Activated CD4-positive, alpha-beta T cell treated with anti-CD3 and anti-CD28 coated beads for 4 hours (primary cell): ENCODE results near the gene IRS2.

ENCODE experiments used
- DNase-seq, 2 donors: peaks; one replicate each; pipeline ENCODE4 v3.0.0-alpha.2; 2020

Gene IRS2

GRCh38 chr13:109728791-109729731 lies 57.3 kb downstream of the IRS2 start:
- no peak for DNase-seq

GRCh38 chr13:109728061-109728460 lies 58.3 kb downstream of the IRS2 start:
- no peak for DNase-seq

- no peak for DNase-seq
Measured at GRCh38 chr13:109727251-109727650, 59.1 kb downstream of the IRS2 start.

DNA sequence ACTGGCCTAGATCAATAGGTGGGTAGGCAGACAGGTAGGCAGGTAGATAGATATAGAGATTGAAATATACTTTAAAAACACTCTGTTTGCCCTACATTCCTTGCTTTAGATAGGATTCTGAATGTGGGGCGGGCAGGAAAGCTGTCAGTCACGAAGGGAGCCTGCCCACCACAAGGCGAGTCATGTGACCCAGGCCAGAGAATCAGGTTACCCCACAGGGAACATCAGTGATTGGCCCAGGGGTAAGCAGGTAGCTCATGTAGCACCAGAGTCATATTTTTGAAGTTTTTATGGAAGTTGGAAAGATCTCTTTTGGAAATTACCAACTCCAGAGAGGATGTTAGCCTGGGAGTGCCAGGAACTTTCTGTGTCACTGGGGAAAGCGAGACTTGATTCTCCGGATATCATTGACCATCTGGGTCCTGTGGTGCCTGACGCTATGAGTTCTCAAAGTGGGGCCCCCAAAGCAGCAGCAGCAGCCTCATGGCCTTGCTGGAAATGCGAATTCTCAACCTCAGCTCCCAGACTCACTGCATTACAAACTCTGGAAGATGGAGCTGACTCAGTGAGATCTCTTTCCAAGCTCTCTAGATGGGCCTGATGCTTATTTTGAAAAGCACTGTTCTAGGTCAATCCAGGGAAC lies 60.3 kb downstream of the IRS2 start:
- DNase-seq: no peak

DNA sequence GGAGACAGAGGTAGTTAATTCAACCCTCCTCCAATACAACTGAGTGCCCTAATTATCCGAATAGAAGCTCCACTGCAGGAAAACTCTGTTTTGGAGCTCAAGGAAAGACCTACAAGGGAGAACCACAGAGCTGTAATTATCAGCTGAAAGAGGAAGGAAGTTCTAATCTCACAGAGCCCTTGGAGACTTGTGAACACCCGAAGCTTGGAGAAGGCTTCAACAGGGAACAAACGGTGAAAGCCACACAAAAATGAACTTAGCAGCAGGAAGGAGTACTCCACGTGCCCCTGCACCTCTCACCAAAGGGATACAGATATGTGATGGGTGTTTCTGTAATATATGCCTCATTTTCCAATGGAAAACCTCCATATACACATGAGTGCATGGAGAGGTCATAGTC lies 61.1 kb downstream of the IRS2 start:
- DNase-seq: no peak

- DNase-seq: no peak
Measured at GRCh38 chr13:109724603-109725002, 61.8 kb downstream of the IRS2 start.

- no peak for DNase-seq
Measured at GRCh38 chr13:109723046-109723445, 63.3 kb downstream of the IRS2 start.

DNA sequence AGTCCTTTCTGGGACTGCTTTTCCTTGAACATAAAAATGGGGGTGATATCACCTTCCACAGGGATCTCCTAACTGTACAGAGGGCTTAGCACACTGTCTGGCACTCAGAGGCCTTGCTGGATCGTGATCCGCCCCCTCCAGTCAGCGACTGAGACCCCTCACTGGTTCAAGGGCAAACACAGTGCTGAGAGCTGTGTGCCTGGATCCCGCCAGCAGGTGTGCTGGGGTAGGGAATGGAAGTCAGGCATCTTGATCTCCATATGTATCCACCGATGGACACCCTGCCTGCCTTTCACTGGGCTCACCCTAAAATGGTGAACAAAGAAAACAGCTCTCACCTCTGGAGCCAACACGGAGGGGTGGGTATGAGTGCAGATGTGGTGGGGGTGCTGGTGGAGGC lies 64.3 kb downstream of the IRS2 start:
- DNase-seq: no peak

- no peak for DNase-seq
Measured at GRCh38 chr13:109720758-109721184, 65.6 kb downstream of the IRS2 start.

- no peak for DNase-seq
Measured at GRCh38 chr13:109719962-109720646, 66.3 kb downstream of the IRS2 start.

DNA sequence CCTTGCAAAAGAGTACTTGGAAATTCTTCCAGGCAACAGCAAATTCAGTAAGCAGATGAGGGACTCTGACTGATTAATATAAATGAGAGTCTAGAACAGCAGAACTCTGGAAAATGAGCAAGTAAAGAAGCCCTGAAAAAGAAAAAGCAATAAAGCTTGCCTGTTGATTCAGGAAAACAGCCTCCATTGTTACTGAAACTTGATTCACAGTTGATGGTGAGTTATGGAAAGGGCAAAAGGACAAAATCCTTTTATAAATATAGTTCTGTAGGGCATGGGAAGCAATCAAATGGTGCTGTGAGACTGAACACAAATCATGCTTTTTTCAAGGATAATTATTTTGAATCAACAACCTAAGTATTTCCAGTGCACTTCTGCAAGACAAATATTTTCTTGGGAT lies 67.7 kb downstream of the IRS2 start:
- no peak for DNase-seq

- DNase-seq: no peak
Measured at GRCh38 chr13:109717686-109718085, 68.7 kb downstream of the IRS2 start.

DNA sequence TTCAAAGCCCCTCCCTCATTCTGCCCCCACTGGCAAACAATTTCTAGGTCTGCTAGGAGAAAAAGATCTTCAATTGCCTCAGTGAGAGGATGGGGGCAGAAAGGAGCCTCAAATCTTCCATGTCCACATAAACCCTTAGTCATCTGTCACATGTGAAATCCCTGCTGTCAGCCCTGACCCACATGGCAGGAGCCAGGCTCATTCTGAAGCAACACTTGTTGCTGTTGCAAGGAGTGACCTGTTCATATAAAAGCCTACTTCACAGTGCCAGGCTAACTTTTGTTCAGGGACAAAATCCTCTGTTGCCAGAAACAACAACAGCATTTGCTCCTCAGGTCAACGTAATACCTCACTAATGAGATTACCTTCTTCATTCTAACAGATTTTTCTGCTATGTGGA lies 70.5 kb downstream of the IRS2 start:
- no peak for DNase-seq

DNA sequence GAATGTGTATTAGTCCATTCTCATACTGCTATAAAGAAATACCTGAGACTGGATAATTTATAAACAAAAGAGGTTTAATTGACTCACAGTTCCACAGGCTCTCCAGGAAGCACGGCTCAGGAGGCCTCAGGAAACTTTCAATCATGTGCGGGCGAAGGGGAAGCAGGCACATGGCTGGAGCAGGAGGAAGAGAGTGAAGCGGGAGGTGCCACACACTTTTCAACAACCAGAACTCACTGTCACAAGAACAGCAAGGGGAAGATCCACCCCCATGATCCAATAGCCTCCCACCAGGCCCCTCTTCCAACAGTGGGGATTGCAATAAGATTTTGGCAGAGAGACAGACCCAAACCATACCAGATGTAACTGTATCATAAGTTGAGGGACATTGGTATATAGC lies 72.7 kb downstream of the IRS2 start:
- no peak for DNase-seq

DNA sequence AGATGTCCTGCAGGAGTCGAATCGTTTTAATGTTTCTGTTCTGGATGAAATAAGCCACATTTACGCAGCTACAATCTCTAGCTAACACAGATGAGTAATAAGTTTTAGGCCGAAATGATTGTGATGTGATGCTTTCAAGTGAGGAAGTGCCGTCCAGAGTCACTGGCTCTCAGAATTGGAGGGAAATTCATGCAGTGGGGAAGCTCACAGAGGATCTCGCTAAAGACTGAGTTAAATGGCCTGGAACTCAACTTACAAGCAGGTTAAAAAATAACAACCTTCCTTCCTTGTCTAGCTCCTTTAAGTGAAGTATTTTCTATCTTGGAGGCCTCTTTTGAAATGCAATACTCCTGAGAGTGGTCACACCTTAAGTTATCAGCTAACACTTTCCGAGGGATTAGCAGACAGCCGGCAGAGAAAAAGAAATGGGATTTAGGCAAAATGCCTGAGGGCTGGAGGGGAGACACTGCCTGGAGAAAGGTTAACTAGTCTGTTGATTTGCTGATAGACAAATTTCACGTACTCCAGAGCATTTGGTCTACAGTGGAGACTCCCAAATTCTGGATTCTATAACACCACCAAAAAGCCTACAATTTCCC lies 74.2 kb downstream of the IRS2 start:
- no peak for DNase-seq

GRCh38 chr13:109707742-109708617 lies 78.4 kb downstream of the IRS2 start:
- no peak for DNase-seq

GRCh38 chr13:109707044-109707741 lies 79.2 kb downstream of the IRS2 start:
- no peak for DNase-seq

- DNase-seq: no peak
Measured at GRCh38 chr13:109706015-109706715, 80.2 kb downstream of the IRS2 start.

DNA sequence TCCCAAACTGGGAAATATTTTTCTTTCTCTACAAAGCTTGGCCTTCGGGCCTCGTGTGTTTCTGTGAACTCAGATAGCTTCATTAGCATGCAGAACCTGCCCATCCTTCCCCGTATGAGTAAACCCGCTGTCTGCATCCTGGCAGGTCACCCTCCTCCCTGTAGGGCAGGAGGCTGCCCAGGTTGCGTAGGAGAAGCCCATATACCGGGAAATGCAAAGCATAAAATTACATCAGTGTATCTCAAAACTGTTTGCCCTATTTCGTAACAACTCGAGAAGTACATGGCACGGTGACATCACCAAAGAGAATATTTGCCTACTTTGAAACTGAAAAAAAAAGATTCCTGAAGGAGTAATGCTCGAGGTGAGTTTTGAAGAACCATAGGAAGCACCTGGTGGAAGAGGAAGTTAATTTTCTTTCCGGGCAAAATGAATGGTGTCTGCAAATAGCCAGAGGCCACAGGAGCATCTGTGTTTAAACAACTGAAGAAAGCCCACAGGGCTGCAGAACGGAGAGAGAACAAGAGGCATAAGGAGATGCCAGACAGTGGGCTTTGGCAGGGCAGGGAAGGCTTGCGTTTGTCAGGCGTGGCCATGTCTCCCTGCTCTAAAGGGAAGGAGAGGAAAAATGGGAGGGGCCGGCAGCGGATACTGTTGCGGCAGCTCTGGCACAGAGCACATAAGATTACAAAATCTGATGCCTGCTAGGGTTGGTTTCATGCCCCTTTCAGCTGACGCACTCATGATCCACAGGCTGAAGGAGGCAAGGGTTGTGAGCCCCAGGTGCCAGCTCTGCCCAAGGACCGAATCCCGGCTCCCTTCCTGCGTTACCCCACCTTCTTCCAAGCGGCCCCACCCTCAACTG lies 81.4 kb downstream of the IRS2 start:
- DNase-seq: no peak

DNA sequence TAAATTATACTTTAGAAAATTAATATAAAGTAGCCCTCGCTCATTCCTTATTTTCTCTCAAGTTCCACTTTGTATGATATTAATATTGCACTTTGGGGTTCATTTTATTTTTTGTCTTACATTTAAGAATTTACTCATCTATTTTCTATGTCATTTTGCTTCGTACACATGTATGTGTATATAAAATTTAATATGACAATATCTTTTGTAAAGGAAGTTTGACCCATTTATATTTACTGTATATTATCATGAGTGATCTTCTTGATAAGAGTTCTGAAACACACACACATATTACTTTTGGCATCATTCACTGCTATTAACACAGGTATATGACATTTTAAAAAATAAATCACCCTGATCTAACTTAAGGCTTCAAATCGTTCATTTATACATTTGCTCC lies 83.1 kb downstream of the IRS2 start:
- DNase-seq: no peak
